GM04504 (cell line): ENCODE data around the gene ACER2.
"Not testable (repeated sequence)": the region's sequence is repeated elsewhere in the genome, so short reads cannot be mapped to it uniquely, and the experiment has no call there.

ENCODE experiments used
- DNase-seq: peaks from one replicate; pipeline ENCODE4 v3.0.0-alpha.2; 2012; ENCODE audit warnings: low read depth

The ACER2 gene

DNA sequence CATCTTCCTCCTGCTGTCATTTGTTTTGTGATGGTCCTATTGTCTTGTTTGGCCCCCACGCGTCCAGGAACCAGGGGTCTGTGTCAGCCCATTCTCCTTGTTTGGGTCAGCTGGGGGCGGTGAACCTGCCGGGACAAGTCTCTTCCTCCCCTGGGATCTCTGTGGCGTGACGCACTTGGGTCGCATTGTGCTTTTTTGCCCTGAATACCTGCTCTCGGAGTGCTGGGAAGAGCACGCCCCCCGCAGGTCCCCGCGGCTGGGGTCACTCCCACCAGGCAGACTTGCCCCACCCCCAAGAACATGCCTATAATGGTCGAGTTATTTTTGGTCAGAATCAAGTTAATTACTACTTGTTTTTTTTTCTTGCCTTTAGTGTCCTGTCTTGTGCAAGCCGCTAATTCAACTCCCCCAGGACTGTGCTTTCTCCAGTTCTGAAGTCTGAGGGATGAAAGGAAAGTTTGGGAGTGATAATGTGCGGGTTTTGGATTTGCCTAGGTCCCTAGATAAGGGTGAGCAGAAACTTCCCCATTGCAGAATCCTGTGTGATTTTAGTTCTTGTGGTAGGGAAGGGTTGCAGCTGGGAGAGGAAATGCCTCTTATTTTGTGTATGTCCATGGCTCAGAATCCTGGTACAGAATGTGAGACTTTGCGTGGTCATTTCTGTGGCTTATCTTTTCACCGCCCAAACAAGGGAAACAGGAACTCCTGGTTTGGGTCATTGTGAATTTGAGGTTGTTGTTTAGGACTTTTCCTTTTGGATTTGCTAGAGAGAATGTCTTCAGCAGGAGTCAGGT lies 789 bp downstream of the ACER2 start:
- DNase-seq: no peak

DNA sequence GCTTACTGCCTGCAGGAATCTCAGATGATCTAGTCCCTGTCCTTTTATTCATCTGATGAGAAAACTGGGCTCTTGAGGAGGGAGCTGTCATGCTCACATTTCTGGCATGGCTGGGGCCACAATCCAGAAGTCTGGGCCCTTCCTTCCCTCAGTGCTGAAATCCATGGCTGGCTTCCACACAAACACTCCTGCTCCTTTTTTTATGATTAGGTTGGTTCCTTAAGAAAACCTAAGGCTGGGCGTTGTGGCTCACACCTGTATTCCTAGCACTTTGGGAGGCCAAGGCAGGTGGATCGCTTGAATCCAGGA lies 1.3 kb downstream of the ACER2 start:
- DNase-seq: no peak

- no peak for DNase-seq
Measured at GRCh38 chr9:19410594-19410993, 1.8 kb downstream of the ACER2 start.

DNA sequence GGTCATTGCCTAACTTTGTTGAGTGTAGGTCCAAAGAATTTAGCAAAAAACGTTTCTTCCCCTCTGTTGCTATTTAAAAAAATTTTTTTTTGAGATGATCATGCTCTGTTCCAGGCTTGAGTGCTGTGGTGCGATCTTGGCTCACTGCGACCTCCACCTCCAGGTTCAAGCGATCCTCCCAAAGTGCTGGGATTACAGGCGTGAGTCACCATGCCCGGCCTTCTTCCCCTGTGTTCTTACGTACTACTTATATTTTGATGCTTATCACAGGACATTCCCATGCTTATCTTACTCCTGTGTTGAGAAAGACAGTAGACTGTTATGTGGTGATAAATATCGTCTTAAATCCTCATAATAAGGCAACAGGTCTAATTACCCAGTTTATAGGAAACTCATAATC lies 2.5 kb downstream of the ACER2 start:
- no peak for DNase-seq

DNA sequence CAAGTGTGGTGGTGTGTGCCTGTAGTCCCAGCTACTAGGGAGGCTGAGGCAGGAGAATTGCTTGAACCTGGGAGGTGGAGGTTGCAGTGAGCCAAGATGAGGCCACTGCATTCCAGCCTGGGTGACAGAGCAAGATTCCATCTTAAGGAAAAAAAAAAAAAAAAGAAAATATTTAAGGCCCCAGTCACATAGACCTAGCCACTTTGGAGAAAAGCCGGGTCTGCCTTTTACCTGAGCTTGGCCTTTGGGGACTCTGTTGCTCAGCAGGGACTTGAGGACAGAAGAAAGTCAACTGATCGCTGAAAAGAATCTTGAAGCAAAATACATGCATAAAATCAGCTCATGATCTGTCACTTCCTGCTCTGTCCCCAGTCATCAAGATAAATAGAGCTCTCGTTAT lies 4.6 kb downstream of the ACER2 start:
- DNase-seq: not testable (repeated sequence)

GRCh38 chr9:19416143-19416542 lies 7.3 kb downstream of the ACER2 start:
- no peak for DNase-seq

DNA sequence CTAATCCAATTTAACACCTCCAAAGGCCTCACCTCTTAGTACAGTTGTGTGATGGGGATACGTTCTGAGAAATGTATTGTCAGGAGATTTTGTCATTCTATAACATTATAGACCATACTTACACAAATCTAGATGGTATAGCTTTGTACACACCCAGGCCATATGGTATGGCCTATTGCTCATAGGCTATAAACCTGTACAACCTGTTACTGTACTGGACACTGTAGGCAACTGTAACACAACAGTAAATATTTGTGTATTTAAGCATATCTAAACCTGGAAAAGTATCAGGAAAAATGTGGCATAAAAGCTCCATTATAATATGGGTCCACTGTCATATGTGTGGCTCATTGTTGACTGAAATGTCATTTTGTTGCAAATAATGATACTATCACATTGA lies 12.1 kb downstream of the ACER2 start:
- DNase-seq: no peak

DNA sequence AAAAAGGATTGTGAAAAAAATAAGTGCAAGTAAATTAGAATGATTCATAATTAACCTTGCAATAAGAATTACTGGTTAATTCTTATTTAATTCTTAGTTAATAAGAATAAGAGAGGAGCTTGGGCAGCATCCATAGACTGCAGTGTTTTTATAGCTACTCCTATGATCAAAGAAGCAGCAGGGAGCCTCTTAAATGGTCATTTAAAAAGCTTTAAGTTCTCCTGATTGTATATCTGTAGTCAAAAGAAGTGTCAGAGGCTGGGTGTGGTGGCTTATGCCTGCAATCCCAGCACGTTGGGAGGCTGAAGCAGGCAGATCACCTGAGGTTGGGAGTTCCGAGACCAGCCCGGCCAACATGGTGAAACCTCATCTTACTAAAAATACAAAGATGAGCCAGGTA lies 14.4 kb downstream of the ACER2 start:
- DNase-seq: no peak

GRCh38 chr9:19424176-19424779 lies 15.5 kb downstream of the ACER2 start:
- no peak for DNase-seq

- no peak for DNase-seq
Measured at GRCh38 chr9:19429595-19429994, 20.8 kb downstream of the ACER2 start.

DNA sequence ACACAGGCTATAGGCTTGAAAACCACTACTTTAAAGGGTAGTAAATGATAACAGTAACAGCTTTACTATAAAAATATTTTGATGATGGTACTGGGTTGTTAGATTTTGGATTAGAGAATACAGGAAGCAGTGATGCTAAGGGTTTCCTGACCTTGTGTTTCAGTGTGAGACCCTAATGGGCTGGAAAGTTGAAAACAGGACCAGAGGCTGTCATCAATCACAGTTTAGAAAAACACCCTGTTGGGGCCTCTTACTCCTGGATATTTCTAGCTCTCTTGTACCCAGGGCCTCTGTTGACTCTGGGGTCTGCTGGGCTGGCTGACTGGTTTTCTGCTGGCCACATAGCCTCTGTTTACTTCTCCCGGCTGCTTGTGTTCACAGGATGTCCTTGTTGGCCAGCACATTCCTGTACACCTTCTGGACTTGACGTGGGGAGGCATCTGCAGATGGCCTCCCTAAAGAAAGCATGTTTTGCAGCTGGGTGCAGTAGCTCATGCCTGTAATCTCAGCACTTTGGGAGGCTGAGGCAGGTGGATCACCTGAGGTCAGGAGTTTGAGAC lies 21.5 kb downstream of the ACER2 start:
- DNase-seq: no peak

DNA sequence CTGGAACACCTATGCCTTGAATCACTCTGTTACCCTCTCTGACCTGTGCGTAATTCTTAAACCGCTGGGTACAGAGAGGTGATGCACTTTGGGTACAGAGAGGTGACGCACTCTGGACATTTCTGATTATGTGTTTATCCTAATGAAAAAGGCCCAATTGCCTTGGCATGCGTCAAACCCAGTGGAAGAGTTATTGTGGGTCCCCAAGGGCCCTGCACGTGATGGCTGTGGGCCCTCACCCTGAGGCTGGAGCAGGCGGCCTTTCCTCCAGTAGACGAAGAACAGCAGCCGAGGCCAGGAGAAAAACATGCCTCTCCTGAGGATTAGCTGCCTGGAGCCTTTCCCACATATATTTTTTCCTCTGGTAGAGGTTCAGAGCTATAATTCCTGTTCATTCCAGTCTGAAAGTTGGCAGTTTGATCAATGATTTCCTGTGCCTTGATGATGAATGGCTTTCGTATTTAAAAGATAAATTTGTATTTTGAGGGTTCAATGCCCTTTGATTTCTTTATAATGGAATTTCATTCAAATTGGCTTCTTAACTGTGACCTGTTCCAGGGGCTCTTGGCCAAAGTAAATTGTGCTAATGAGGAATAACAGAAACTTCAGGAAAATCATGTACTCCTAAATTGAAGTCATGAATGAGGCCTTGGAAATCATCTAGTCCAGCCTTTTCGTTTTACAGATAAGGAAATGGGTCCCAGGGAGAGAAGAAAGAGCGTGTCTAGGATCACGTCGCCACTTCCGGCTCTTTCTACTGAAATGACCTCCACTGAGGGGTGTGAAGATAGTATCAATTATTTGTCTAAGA lies 22.8 kb downstream of the ACER2 start:
- DNase-seq: no peak

- no peak for DNase-seq
Measured at GRCh38 chr9:19432473-19432872, 23.7 kb downstream of the ACER2 start.

DNA sequence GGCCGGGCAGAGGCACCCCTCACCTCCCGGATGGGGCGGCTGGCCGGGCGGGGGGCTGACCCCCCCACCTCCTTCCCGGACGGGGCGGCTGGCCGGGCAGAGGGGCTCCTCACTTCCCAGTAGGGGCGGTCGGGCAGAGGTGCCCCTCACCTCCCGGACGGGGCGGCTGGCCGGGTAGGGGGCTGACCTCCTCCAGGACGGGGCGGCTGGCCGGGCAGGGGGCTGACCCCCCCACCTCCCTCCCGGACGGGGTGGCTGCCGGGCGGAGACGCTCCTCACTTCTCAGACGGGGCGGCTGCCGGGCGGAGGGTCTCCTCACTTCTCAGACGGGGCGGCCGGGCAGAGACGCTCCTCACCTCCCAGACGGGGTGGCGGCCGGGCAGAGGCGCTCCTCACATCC lies 24.9 kb downstream of the ACER2 start:
- not testable (repeated sequence) for DNase-seq

DNA sequence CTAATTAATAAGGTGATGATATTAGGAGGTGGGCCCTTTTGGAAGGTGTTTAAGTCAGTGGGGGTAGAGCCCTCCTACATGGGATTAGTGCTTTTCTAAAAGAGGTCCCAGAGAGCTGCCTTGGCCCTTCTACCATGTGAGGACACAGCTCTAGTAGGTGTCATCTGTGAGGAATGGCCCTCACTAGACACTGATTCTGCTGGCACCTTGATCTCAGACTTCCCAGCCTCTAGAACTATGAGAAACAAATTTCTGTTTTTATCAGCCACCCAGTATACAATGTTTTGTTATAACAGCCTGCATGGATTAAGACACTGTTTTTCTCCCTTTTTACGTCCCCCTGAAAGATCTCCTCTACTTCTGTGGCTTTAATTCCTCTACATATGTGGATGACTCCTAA lies 31.6 kb downstream of the ACER2 start:
- no peak for DNase-seq

- no peak for DNase-seq
Measured at GRCh38 chr9:19440823-19441580, 32.2 kb downstream of the ACER2 start.

DNA sequence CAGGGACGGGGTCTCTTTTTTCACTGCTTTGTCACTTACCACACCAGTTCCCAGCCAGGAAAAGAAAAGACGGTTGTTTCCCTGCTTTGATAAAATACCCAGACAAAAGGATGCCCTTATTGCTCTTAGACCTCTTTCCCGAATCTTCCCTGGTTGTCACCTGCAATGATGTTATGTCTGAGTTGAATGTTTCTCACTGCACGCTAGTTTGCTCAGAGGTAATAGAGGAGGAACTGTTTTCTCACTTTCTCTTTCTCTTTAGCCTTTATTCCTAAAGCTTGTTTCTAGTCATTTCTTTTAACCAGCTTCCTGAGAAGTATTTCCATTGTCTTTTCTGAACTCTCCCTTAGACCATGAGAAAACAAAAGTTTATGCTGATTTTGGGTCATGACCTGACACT lies 32.9 kb downstream of the ACER2 start:
- DNase-seq: no peak

GRCh38 chr9:19442240-19442639 lies 33.4 kb downstream of the ACER2 start:
- no peak for DNase-seq

- DNase-seq: no peak
Measured at GRCh38 chr9:19445452-19445851, 36.6 kb downstream of the ACER2 start.

- no peak for DNase-seq
Measured at GRCh38 chr9:19446361-19446861, 37.6 kb downstream of the ACER2 start.

DNA sequence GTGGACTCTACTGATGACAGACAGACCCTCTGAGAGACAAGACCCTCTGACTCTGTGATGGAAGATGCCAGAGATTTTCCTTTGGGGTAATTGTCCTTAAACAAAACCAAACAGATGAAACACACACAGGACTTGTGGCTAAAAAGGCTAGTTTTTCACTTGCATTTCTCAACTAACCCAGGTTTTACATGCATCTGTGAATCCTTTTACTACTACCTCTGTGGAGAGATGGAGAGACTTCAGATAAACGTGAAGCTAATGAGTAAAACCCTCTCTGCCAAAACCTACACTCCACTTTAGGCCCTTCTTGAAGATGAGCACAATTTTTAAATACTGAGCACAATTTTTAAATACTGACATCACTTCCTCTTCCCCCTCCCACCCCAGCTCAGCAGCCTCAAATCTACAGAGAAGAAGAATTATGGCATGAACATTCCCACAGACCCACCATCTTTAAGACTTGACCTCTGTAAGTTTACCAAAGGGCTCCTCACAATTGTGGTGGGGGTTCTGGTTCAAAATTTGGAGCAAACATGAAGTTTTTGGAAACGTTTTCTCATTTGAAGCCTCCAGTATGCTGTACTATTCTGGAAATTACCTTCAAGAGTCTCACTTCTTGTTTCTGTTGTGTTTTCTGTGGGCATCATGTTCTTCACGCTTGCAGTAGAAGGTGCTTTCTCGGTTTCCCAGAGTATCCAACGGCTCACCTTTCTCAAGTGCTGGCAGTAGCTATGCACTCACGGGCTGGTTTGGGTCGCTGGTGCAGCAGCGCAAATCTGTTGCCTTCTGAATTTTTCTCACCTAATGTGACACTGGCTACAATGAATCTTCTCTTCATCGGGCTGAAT lies 42.7 kb downstream of the ACER2 start:
- DNase-seq: no peak
